NCI-H748 (cell line): ENCODE results near the gene ABCC8.
A peak's percentile ranks its signal among the peaks of the same experiment; 100 is the strongest.

Experiments used
- DNase-seq: peaks from one replicate; lab custom pipeline; 2025; ENCODE audit not compliant: unreplicated experiment; lab: John Stamatoyannopoulos, UW

ABCC8 gene

GRCh38 chr11:17389211-17389956 lies 87.3 kb downstream of the ABCC8 start:
- peak; percentile 87 for DNase-seq

DNA sequence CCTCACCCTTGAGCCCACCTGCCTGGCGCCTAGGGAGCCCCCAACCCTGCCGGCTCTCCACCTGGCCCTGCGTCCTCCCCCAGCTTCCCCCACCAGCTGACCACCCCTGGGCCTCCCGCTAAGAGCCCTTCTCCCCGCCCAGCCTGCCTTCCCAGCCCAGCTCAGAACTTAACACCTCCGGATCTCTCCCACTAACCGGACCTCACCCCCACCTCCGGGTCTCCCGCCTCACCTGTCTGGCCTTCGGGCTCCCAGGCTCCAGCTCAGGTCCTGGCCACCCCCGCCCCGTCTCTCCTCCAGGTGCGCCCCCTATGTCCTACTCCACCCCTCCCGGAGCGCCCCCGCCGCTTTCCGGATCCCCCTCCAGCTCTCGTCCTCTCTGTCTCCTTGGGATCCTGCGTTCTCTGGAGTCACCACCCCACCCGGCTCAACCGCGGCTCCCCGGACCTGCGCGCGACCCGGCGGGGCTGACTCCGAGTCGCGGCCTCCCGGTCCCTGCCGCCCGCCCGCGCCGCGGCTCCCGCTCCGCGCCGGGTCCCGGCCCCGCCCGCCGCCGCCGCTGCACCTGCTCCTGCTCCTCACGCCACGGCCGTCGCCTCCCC lies 87.9 kb downstream of the ABCC8 start, which contains the start of gene KCNJ11:
Gene KCNJ11, minus strand, starts transcription at position 51 of the 602 bp plus-strand sequence. CDS start 568 bp downstream, outside the sequence.
- peak; percentile 68 for DNase-seq

GRCh38 chr11:17387811-17388210 lies 88.8 kb downstream of the ABCC8 start:
- no peak for DNase-seq

DNA sequence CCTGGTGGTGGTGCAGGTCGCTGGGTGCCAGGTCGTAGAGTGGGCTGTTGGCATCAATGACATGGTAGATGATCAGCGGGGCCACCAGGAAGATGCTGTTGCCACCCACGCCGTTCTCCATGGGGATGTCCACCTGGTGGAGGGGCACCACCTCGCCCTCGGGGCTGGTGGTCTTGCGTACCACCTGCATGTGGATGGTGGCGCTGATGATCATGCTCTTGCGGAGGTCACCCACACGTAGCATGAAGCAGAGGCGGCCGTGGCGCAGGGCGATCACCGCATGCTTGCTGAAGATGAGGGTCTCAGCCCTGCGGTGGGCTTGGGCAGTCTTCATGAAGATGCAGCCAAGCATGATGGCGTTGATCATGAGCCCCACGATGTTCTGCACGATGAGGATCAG lies 89.4 kb downstream of the ABCC8 start:
- no peak for DNase-seq

DNA sequence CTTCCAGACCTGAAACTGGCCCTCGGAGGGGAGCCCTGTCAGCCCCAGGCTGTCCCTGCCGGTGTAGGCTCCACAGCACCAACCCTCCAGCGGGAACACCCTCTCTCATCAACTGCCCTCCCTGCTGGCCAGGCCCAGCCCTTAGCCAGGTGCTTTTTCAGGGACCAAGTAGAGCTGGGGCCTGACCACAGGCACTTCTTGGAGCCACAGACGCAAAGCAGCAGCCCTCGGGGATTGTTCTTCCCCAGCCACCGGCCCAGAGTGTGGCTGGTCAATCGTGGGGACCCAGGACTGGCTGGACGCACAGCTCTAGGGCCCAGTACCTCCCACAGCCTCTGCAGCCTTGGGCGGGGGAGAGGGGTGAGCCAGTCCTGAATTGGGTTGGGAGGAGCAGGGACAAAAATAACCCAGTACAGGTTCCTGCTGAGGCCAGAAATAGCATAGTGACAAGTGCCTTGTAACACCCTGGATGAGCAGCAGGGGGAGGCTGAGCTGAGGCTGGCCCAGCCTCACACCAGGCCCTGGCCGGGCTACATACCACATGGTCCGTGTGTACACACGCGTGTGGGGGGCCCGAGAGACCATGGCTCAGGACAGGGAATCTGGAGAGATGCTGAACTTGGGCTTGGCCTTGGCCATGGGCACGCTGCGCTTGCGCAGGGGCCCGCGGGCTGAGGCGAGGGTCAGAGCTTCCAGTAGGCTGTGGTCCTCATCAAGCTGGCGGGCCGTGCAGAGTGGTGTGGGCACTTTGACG lies 90.1 kb downstream of the ABCC8 start:
- DNase-seq = peak; percentile 67

DNA sequence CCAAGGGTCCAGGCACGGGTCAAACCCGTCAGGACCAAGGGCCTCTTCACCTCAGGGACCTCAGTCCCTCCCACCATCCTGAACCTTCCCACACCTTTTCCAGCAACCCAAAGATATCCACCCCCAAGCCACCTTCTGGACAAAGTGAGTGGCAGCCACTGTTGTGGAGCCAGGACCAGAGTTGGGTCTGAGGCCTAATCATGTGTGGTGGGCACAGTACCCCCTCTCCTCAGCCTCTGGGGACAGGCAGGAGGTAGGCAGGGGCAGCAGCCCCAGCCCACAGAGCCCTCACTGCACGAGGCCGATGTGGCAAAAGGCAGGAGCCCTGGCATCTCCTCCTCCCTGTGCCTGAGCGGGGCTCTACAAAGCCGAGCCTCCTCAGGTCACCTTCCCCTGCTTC lies 90.7 kb downstream of the ABCC8 start:
- DNase-seq = no peak

- DNase-seq = no peak
Measured at GRCh38 chr11:17385492-17385891, 91.2 kb downstream of the ABCC8 start.

- DNase-seq = peak; percentile 85
Measured at GRCh38 chr11:17384002-17384511, 92.6 kb downstream of the ABCC8 start.

- DNase-seq = no peak
Measured at GRCh38 chr11:17383461-17383860, 93.2 kb downstream of the ABCC8 start.

- no peak for DNase-seq
Measured at GRCh38 chr11:17382046-17382728, 94.5 kb downstream of the ABCC8 start.

DNA sequence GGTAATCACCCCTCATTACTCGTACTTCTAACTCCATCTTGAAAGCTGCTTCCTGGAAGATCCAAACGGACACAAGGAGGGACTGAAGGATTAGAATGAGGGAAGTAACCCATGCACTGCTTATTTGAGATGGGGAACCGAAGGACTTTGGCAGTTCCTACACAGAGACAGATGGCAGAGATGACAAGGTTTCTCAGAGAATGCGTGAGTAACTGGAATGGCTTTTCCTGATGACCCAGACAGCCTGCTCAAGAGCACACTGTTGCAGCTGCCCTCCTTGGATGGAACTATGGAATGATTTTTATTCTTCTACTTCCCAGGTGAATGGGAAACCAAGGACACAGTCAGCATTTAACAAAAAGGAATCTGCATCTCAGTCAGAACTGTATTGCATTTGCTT lies 95.5 kb downstream of the ABCC8 start:
- DNase-seq = no peak

- DNase-seq = no peak
Measured at GRCh38 chr11:17379383-17380180, 97.1 kb downstream of the ABCC8 start.

DNA sequence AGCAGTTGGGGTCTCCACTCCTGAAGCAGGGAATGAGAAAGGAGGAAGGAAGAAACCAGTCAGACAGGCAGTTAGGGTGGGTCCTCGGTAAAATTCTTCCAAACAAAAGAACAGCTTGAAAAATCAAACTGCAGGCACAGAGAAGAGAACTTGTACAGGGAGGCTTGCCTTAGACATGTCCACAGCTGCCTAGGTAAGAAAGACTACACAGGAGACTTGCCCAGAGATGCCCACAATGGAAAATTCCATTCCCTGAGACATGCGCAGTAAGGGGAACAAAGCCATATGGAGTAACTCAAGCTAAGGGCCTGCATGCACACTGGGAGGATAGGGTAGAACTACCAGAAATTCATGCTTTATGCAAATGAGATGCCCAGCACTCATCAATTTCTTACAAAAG lies 98.0 kb downstream of the ABCC8 start:
- no peak for DNase-seq

DNA sequence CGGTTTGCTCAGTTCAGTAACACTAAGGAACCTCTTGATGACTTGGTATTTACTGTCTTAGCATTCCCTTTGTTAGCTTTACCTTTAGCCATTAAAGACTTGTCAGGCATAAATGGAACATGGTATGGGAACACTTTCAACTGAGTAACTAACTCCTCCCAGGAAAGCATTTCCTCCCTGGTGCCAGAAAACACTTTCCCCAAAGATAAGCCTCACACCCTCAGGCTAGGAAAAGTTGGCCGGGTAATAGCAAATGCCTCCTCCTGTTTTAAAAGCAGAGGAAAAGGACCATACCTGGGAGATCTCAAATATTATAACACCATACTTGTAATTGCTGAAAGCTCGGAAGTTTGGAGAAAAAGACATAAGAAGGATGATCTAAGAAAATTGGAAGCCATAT lies 100.2 kb downstream of the ABCC8 start:
- DNase-seq = no peak

- DNase-seq = no peak
Measured at GRCh38 chr11:17375547-17375946, 101.1 kb downstream of the ABCC8 start.

GRCh38 chr11:17371614-17372013 lies 105.0 kb downstream of the ABCC8 start:
- peak; percentile 51 for DNase-seq

DNA sequence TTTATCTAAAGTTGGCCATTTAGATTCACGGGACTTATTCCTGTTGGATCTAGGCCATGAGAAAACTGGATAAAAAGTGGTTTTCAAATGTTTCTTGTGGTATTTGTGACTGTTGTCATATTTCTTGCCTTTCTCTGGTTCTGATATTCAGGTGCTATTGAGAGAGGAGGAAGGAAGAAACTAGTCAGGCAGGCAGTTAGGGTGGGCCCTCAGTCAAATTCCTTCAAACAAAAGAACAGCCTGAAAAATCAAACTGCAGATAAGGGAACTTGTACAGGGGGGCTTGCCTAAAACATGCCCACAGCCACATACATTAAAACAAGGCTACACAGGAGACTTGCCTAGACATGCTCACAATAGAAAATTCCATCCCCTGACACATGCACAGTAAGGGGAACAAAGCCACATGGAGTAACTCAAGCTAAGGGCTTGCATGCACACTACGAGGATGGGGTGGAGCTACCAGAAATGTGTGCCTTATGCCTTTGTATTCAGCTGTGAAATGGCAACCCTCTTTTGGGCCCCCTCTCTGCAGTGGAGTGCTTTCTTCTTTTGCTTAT lies 106.9 kb downstream of the ABCC8 start:
- no peak for DNase-seq

- DNase-seq = no peak
Measured at GRCh38 chr11:17369094-17369493, 107.6 kb downstream of the ABCC8 start.

GRCh38 chr11:17368551-17368950 lies 108.1 kb downstream of the ABCC8 start:
- no peak for DNase-seq

DNA sequence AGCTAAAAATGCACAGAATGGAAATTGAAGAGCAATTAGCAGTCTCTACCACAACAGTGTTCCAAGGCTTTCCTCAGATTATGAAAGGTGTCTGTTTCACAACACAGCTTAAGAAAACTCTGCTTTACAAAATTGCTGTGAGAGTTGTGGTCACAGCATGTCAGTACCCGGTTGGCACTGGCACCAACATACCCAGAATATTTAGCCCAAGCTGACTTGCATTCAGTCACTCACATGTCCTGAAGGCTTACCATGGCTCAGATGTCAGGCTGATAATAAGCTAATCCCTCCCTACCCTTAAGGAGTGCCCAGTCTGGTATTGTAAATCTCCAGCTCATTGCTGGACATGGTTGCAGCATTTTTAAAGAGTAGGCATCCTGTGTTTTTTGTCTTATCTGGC lies 110.2 kb downstream of the ABCC8 start:
- DNase-seq = no peak
